IgD-negative memory B cell (primary cell): ENCODE results near the gene RALA. TPM values are rescaled to one million over a fixed set of nuclear protein-coding genes. Genes with fewer than 3 reads are reported as not detected.

Experiments
- H3K27ac Mint-ChIP-seq, 3 donors: one replicate each; pipeline ENCODE4 v1.8.0; 2020 to 2022; ENCODE audit warnings: mild to moderate bottlenecking in 3 of 3, mixed read lengths in 3 of 3, moderate library complexity in 1 of 3
- H3K27me3 Mint-ChIP-seq: one replicate; pipeline ENCODE4 v1.8.0; 2021; ENCODE audit warnings: mixed read lengths
- H3K36me3 Mint-ChIP-seq: one replicate; pipeline ENCODE4 v1.8.0; 2020; ENCODE audit warnings: mild to moderate bottlenecking, mixed read lengths
- H3K4me1 Mint-ChIP-seq, 3 donors: one replicate each; pipeline ENCODE4 v1.8.0; 2020 to 2022; ENCODE audit warnings: mixed read lengths in 3 of 3, mild to moderate bottlenecking in 1 of 3
- H3K4me3 Mint-ChIP-seq, 4 donors: one replicate each; pipeline ENCODE4 v1.8.0; 2020 to 2022; ENCODE audit warnings: mild to moderate bottlenecking in 4 of 4, mixed read lengths in 4 of 4, moderate library complexity in 3 of 4
- H3K9me3 Mint-ChIP-seq, 3 donors: one replicate each; pipeline ENCODE4 v1.8.0; 2020 to 2021; ENCODE audit warnings: mixed read lengths in 3 of 3, mild to moderate bottlenecking in 1 of 3
- polyA plus RNA-seq: library from polyadenylated mRNA; unstranded; fragments of 300-500 nt; fragmentation: Illumina TruSeq; gene quantifications from one replicate; pipeline ENCODE4 v1.2.3, GENCODE V29; 2021

RALA gene
- 36.0 TPM for polyA plus RNA-seq

GRCh38 chr7:39623047-39623731 is at the start of gene RALA:
Gene RALA, plus strand, starts transcription at chr7:39623572. Its CDS starts 63,096 bp downstream, at chr7:39686668.
- Mint-ChIP-seq H3K4me1 (peaks cover 29 to 48% (median 30%) of the 10 kb centered on the region in 3 donors), H3K9me3 (no peaks in the 10 kb centered on the region), H3K4me3 (peak within 1 kb of the TSS; percentile 91 to 99 (median 95)), H3K27ac (peak within 1 kb of the TSS; percentile 92 to 98 (median 96)), H3K27me3 (no peaks in the 10 kb centered on the region), H3K36me3 (peaks cover 2% of the 10 kb centered on the region)

- H3K36me3 Mint-ChIP-seq: peaks cover 2% of the 10 kb centered on the region
- no peak overlapping the region for H3K4me3 Mint-ChIP-seq
- no peaks in the 10 kb centered on the region for H3K27me3 Mint-ChIP-seq
- no peaks in the 10 kb centered on the region for H3K9me3 Mint-ChIP-seq
- no peaks in the 10 kb centered on the region for H3K4me1 Mint-ChIP-seq
- peak overlapping the region in 1 of 3 donors; percentile 25 for H3K27ac Mint-ChIP-seq
These were observed 48.6 kb upstream of the RALA start for GRCh38 chr7:39574673-39575349.

GRCh38 chr7:39577229-39577874 is 46.0 kb upstream of the RALA start:
- no peaks in the 10 kb centered on the region for H3K9me3 Mint-ChIP-seq
- no peaks in the 10 kb centered on the region for H3K27me3 Mint-ChIP-seq
- H3K4me3 Mint-ChIP-seq: no peak overlapping the region
- peaks cover 2% of the 10 kb centered on the region for H3K36me3 Mint-ChIP-seq
- no peak overlapping the region for H3K27ac Mint-ChIP-seq
- peaks cover 0 to 3% (median 0%) of the 10 kb centered on the region in 3 donors for H3K4me1 Mint-ChIP-seq

GRCh38 chr7:39580149-39580874 is 43.1 kb upstream of the RALA start:
- no peak overlapping the region for H3K27ac Mint-ChIP-seq
- H3K36me3 Mint-ChIP-seq: peaks cover 4% of the 10 kb centered on the region
- no peaks in the 10 kb centered on the region for H3K9me3 Mint-ChIP-seq

GRCh38 chr7:39582536-39582935 is 40.8 kb upstream of the RALA start:
- H3K36me3 Mint-ChIP-seq: peaks cover 3% of the 10 kb centered on the region
- no peaks in the 10 kb centered on the region for H3K9me3 Mint-ChIP-seq
- H3K4me1 Mint-ChIP-seq: peaks cover 0 to 3% (median 0%) of the 10 kb centered on the region in 3 donors
- H3K27me3 Mint-ChIP-seq: no peaks in the 10 kb centered on the region
- H3K4me3 Mint-ChIP-seq: no peak overlapping the region
- H3K27ac Mint-ChIP-seq: no peak overlapping the region

More at GRCh38 chr7:39580149-39580874, 43.1 kb upstream of the RALA start:
- H3K4me3 Mint-ChIP-seq: no peak overlapping the region
- no peaks in the 10 kb centered on the region for H3K27me3 Mint-ChIP-seq
- H3K4me1 Mint-ChIP-seq: peaks cover 0 to 3% (median 0%) of the 10 kb centered on the region in 3 donors

- Mint-ChIP-seq H3K36me3 (peaks cover 3% of the 10 kb centered on the region), H3K27me3 (no peaks in the 10 kb centered on the region), H3K4me3 (no peak overlapping the region), H3K9me3 (no peaks in the 10 kb centered on the region), H3K4me1 (peaks cover 0 to 3% (median 0%) of the 10 kb centered on the region in 3 donors), H3K27ac (no peak overlapping the region)
These were observed 39.8 kb upstream of the RALA start for GRCh38 chr7:39583539-39583938.

GRCh38 chr7:39587393-39587792 is 36.0 kb upstream of the RALA start:
- no peaks in the 10 kb centered on the region for H3K9me3 Mint-ChIP-seq
- no peaks in the 10 kb centered on the region for H3K27me3 Mint-ChIP-seq
- H3K27ac Mint-ChIP-seq: no peak overlapping the region
- H3K36me3 Mint-ChIP-seq: peaks cover 3% of the 10 kb centered on the region
- no peak overlapping the region for H3K4me3 Mint-ChIP-seq
- H3K4me1 Mint-ChIP-seq: peaks cover 0 to 4% (median 0%) of the 10 kb centered on the region in 3 donors

- Mint-ChIP-seq H3K27me3 (no peaks in the 10 kb centered on the region), H3K4me3 (no peak overlapping the region), H3K9me3 (no peaks in the 10 kb centered on the region), H3K36me3 (peaks cover 3% of the 10 kb centered on the region), H3K27ac (no peak overlapping the region), H3K4me1 (peaks cover 0 to 4% (median 0%) of the 10 kb centered on the region in 3 donors)
These were observed 35.0 kb upstream of the RALA start for GRCh38 chr7:39588416-39588815.

GRCh38 chr7:39589323-39590111 is 33.9 kb upstream of the RALA start:
- Mint-ChIP-seq H3K27me3 (no peaks in the 10 kb centered on the region), H3K27ac (no peak overlapping the region), H3K9me3 (no peaks in the 10 kb centered on the region), H3K4me3 (no peak overlapping the region), H3K36me3 (peaks cover 4% of the 10 kb centered on the region), H3K4me1 (peaks cover 0 to 4% (median 0%) of the 10 kb centered on the region in 3 donors)

GRCh38 chr7:39592586-39592985 is 30.8 kb upstream of the RALA start:
- Mint-ChIP-seq H3K36me3 (peaks cover 2% of the 10 kb centered on the region), H3K27me3 (no peaks in the 10 kb centered on the region), H3K27ac (no peak overlapping the region), H3K4me3 (no peak overlapping the region), H3K9me3 (no peaks in the 10 kb centered on the region), H3K4me1 (peaks cover 0 to 4% (median 0%) of the 10 kb centered on the region in 3 donors)

GRCh38 chr7:39594988-39595620 is 28.3 kb upstream of the RALA start:
- Mint-ChIP-seq H3K9me3 (no peaks in the 10 kb centered on the region), H3K4me3 (no peak overlapping the region), H3K27me3 (no peaks in the 10 kb centered on the region), H3K27ac (no peak overlapping the region), H3K4me1 (no peaks in the 10 kb centered on the region), H3K36me3 (peaks cover 2% of the 10 kb centered on the region)

GRCh38 chr7:39602351-39602750 is 21.0 kb upstream of the RALA start:
- Mint-ChIP-seq H3K4me3 (no peak overlapping the region), H3K9me3 (no peaks in the 10 kb centered on the region), H3K27ac (no peak overlapping the region), H3K4me1 (no peaks in the 10 kb centered on the region), H3K27me3 (no peaks in the 10 kb centered on the region), H3K36me3 (peaks cover 2% of the 10 kb centered on the region)

- Mint-ChIP-seq H3K27me3 (peaks cover 1% of the 10 kb centered on the region), H3K4me3 (no peak overlapping the region), H3K4me1 (peaks cover 0 to 1% (median under 1%) of the 10 kb centered on the region in 3 donors), H3K36me3 (peaks cover 2% of the 10 kb centered on the region), H3K27ac (no peak overlapping the region), H3K9me3 (no peaks in the 10 kb centered on the region)
These were observed 19.4 kb upstream of the RALA start for GRCh38 chr7:39603924-39604323.

GRCh38 chr7:39605087-39605486 is 18.3 kb upstream of the RALA start:
- no peak overlapping the region for H3K4me3 Mint-ChIP-seq
- H3K4me1 Mint-ChIP-seq: peaks cover 3 to 12% (median 8%) of the 10 kb centered on the region in 3 donors
- H3K9me3 Mint-ChIP-seq: no peaks in the 10 kb centered on the region
- H3K27me3 Mint-ChIP-seq: peaks cover 8% of the 10 kb centered on the region
- peaks cover 5% of the 10 kb centered on the region for H3K36me3 Mint-ChIP-seq
- H3K27ac Mint-ChIP-seq: no peak overlapping the region
